Hematopoietic multipotent progenitor cell treated with erythropoietin and hydrocortisone succinate and interleukin-3 and kit ligand, for 15 days (in vitro differentiated cells): ENCODE data around the gene MICU1.
A peak's percentile ranks its signal among the peaks of the same experiment; 100 is the strongest.
"Not testable (repeated sequence)": the region's sequence is repeated elsewhere in the genome, so short reads cannot be mapped to it uniquely, and the experiment has no call there.

ENCODE experiments used
- DNase-seq: peaks from one replicate; pipeline ENCODE4 v3.0.0-alpha.2; 2015; ENCODE audit warnings: low spot score

MICU1 gene

GRCh38 chr10:72561745-72562166 lies 64.1 kb downstream of the MICU1 start:
- DNase-seq = no peak

GRCh38 chr10:72557362-72557761 lies 68.5 kb downstream of the MICU1 start:
- DNase-seq = no peak

GRCh38 chr10:72552857-72553256 lies 73.0 kb downstream of the MICU1 start:
- no peak for DNase-seq

- DNase-seq = no peak
Measured at GRCh38 chr10:72550239-72550638, 75.6 kb downstream of the MICU1 start.

- no peak for DNase-seq
Measured at GRCh38 chr10:72545546-72545945, 80.3 kb downstream of the MICU1 start.

- not testable (repeated sequence) for DNase-seq
Measured at GRCh38 chr10:72543855-72544254, 82.0 kb downstream of the MICU1 start.

- DNase-seq = no peak
Measured at GRCh38 chr10:72542396-72542815, 83.5 kb downstream of the MICU1 start.

GRCh38 chr10:72541337-72541736 lies 84.5 kb downstream of the MICU1 start:
- DNase-seq = no peak

GRCh38 chr10:72540193-72540807 lies 85.6 kb downstream of the MICU1 start:
- DNase-seq = peak; percentile 32

- no peak for DNase-seq
Measured at GRCh38 chr10:72539137-72539536, 86.7 kb downstream of the MICU1 start.

- DNase-seq = no peak
Measured at GRCh38 chr10:72525689-72526088, 100.2 kb downstream of the MICU1 start.

- no peak for DNase-seq
Measured at GRCh38 chr10:72525277-72525676, 100.6 kb downstream of the MICU1 start.

- DNase-seq = no peak
Measured at GRCh38 chr10:72524489-72524888, 101.4 kb downstream of the MICU1 start.

- DNase-seq = no peak
Measured at GRCh38 chr10:72523932-72524396, 101.9 kb downstream of the MICU1 start.

- DNase-seq = no peak
Measured at GRCh38 chr10:72523062-72523461, 102.8 kb downstream of the MICU1 start.

- no peak for DNase-seq
Measured at GRCh38 chr10:72517244-72517643, 108.6 kb downstream of the MICU1 start.

- DNase-seq = no peak
Measured at GRCh38 chr10:72515455-72515854, 110.4 kb downstream of the MICU1 start.

GRCh38 chr10:72513910-72514309 lies 112.0 kb downstream of the MICU1 start:
- no peak for DNase-seq

- no peak for DNase-seq
Measured at GRCh38 chr10:72511459-72511858, 114.4 kb downstream of the MICU1 start.

- no peak for DNase-seq
Measured at GRCh38 chr10:72509941-72510340, 115.9 kb downstream of the MICU1 start.

GRCh38 chr10:72509206-72509799 lies 116.6 kb downstream of the MICU1 start:
- DNase-seq = no peak

GRCh38 chr10:72508033-72508432 lies 117.8 kb downstream of the MICU1 start:
- no peak for DNase-seq

GRCh38 chr10:72506474-72506873 lies 119.4 kb downstream of the MICU1 start:
- no peak for DNase-seq

GRCh38 chr10:72505435-72505834 lies 120.4 kb downstream of the MICU1 start:
- no peak for DNase-seq
